AG10803 (cell line): ENCODE data around the gene CIZ1.

Source experiments
- DNase-seq: peaks from one replicate; pipeline ENCODE4 v3.0.0; 2010; ENCODE audit warnings: low read depth
- H3K4me3 ChIP-seq: 2 replicates; pipeline ENCODE4 v1.5.1; 2011; ENCODE audit warnings: mild to moderate bottlenecking, low read length, control low read depth
- TF ChIP-seq, protein P1 (sequence below): conservative IDR thresholded peaks from 2 replicates; pipeline ENCODE4 v1.5.1; 2011; ENCODE audit warnings: mild to moderate bottlenecking, low read length, control low read depth, inconsistent platforms

CIZ1 gene

DNA sequence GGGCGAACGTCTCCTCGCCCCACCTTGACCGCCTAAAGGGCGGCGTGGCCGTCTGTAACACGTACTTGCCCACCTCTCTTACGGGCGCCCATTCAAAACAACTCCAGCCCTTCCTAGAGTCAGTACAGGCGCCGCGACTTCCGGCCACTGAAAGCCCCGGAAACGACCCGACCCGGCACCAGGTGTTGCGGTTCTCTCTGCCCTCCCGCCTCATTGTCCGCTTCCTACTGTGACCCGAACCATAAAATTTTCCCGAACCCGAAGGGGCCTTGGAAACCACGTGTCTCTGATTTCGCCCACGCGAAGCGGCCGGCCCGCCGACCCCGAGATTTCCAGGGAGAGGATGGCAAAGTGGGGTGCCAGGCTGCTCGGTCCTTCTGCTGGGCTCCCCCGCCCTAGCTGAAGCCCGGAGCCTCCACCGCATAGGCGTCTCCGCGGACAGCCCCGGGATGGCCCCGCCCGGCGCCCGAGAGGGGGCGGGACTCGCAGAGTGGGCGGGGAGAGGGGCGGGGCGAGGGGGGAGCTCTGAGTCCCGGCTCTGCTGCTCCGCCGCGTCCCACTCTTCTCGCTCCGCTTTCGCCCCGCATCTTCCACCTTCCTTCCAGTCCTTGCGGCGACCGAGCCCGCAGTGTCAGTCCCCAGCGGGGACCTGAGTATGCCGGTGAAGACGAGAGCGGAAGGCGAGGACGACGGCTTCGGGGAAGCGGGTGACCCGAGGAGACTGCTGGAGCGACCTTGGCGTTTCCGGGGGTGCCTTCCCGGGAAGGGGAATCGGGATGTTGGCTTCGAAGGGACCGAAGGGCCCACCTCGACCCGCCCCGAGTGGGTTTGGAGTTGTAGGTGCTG is 63.2 kb downstream of the CIZ1 start:
- DNase-seq: peak; percentile 92
- TF ChIP-seq, protein P1, sequence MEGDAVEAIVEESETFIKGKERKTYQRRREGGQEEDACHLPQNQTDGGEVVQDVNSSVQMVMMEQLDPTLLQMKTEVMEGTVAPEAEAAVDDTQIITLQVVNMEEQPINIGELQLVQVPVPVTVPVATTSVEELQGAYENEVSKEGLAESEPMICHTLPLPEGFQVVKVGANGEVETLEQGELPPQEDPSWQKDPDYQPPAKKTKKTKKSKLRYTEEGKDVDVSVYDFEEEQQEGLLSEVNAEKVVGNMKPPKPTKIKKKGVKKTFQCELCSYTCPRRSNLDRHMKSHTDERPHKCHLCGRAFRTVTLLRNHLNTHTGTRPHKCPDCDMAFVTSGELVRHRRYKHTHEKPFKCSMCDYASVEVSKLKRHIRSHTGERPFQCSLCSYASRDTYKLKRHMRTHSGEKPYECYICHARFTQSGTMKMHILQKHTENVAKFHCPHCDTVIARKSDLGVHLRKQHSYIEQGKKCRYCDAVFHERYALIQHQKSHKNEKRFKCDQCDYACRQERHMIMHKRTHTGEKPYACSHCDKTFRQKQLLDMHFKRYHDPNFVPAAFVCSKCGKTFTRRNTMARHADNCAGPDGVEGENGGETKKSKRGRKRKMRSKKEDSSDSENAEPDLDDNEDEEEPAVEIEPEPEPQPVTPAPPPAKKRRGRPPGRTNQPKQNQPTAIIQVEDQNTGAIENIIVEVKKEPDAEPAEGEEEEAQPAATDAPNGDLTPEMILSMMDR: no peak
- peak overlapping the region; percentile 97 for H3K4me3 ChIP-seq

DNA sequence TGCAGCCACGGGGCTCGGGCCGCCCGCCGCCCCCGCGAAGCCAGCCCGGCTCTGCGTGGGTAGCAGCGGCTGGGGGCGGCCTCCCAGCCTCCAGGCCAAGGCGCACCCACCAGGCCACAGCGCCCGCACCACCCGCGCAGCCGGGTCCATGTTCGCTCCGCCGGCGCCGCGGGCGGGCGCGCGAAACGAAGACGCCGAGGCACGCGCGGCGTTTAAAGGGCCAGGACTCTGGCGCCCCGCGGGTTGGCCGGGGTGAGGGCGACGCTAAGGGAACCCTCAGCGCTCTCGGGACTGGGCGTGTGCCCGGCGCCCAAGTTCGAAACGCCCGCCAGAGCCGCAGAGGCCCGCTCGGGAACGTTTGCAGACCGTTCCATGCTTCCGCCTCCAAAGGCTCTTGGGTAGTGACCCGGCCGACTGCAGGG is 63.8 kb downstream of the CIZ1 start, which contains the start of gene PTGES2:
Gene PTGES2, minus strand, starts transcription at position 162 of the 422 bp plus-strand sequence. Its CDS starts 12 bp downstream, at position 150.
- peak within 1 kb of the TSS; percentile 97 for H3K4me3 ChIP-seq
- DNase-seq: peak; percentile 88
- TF ChIP-seq, protein P1: no peak

DNA sequence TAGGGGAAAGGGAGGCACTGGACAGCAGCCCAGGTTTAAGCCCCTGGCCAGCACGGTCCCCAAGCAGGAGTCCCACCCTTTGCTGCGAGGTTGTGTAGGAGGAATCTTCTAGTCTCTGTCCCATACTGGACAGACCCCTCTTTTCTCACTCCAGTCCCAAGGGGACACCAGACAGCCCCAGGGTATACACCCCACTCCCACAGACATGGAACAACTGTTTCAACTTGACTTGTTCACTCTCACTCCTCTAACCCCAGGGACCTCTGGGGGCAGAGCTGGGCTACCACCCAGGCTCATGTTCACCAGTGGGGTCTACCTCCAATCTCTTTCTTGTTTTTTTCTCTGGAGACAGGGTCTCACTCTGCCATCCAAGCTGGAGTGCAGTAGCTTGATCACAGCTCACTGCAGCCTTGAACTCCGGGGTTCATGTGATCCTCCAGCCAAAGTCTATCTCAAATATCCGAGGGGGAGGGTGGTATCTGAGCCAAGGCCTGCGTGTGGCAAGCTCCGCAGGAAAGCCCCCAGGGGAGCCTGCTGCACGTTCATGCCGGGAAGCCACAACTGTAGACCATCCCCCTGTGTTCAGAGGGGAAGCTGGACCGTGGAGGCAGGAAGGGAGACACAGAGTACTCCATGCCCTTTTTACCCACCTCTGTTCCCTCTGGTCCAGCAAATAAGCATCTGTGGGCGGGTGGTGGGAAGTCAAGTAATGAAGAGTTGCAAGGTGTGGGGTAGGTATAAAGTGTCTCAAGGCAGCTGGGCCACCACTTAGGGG is 65.6 kb downstream of the CIZ1 start:
- no peak for DNase-seq
- TF ChIP-seq, protein P1: no peak
- peak overlapping the region; percentile 17 for H3K4me3 ChIP-seq

DNA sequence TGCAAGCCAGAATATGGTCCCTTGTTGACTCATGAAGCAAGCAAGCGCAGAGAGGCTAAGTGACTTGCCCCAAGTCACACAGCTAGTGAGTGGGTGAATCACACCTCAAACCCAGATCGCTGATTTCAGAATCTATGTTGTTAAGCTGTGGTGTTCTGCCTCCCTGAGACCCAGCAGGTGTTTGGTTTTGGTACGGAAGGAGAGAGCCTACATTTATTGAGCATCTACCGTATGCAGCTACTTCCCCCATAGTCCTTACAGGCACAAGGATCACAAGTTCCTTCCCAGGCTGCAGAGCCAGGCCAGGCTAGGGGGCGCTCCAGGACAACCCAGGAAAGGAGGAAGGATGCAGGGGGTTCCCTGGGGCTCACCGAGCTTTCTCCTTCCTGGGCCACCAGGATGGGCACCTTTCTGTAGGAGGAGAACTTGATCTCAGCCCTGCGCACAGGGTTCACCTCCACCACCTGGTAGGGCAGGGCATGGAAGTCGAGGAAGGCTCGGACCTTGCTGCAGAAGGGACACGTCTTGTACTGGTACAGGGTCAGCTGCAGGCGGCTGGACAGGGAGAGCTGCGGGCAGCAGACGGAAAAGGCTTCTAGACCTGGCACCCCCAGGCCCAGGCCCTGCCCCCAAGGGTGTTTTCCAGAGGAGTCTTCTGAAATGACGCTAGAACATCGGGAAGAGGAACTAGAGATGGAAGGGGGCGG is 66.3 kb downstream of the CIZ1 start:
- peak; percentile 49 for DNase-seq
- TF ChIP-seq, protein P1: peak; percentile 60
- no peak overlapping the region for H3K4me3 ChIP-seq

DNA sequence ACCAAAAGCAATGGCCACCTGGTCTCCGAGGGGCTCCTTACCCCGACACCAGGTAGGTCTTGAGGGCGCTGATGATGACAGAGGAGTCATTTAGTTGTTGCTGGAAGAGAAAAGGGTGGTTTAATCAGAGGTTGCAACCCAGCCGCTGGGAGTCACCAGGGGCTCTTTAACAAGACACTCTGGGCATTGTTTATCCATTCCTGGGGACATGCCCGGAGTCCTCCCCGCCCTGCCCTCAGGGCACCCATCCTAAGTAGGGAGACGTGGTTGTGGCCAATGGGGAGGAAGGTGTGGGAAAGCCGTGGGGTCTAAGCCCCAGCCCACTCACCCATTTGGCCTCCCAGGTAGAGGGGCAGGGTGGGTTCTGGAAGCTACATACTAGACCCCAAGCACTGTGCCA is 66.9 kb downstream of the CIZ1 start:
- TF ChIP-seq, protein P1: no peak
- H3K4me3 ChIP-seq: no peak overlapping the region
- no peak for DNase-seq

DNA sequence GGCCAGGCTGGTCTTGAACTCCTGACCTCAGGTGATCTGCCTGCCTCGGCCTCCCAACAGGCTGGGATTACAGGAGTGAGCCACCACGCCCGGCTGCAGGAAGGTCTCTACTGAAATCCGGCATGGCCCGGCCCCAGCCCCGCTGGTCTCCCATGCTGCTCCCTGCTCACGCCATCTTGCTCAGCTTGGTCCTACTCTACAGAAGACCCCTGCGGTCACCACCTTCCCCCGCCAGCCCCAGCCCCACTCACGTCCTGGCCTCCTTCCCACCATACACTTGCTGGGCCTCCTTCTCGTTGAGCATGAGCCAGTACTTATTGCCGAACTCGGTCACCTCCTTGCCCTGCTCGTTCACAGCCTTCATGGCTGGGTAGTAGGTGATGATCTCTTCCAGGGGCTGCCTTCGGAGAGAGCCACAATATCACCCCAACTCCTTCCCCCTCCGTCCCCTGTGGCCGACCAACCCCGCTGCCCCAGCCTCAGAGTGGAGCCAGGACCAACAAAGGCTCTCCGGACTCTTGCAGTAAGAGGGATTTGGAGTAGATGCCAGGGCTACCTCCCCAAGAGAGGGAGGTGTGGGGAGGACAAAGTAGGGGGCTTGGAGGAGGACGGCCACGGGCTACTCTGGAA is 67.8 kb downstream of the CIZ1 start:
- DNase-seq: no peak
- TF ChIP-seq, protein P1: no peak
- H3K4me3 ChIP-seq: no peak overlapping the region
